Keratinocyte (primary cell): ENCODE measurements around the gene NDUFA12. TPM values are rescaled to one million over a fixed set of nuclear protein-coding genes. Genes with fewer than 3 reads are reported as not detected.
"Not testable (repeated sequence)": the region's sequence is repeated elsewhere in the genome, so short reads cannot be mapped to it uniquely, and the experiment has no call there.

Experiments used
- DNase-seq: peaks from one replicate; pipeline ENCODE4 v3.0.0-alpha.2; 2011; ENCODE audit warnings: low read depth, missing footprints, low spot score
- FAIRE-seq: peaks from 2 replicates; lab custom pipeline; 2011; peaks lifted over from hg19 to GRCh38; lab: Jason Lieb, UNC
- H2AFZ ChIP-seq: 2 replicates; pipeline ENCODE4 v1.6.0; 2012; ENCODE audit warnings: low read length, control low read depth, inconsistent platforms; ENCODE audit not compliant: control insufficient read depth
- H3K27ac ChIP-seq: 2 replicates; pipeline ENCODE4 v1.5.1; 2011; ENCODE audit warnings: low read length; ENCODE audit not compliant: control insufficient read depth, insufficient read depth
- H3K27me3 ChIP-seq: 3 replicates; pipeline ENCODE4 v1.6.0; 2011; ENCODE audit warnings: low read length; ENCODE audit not compliant: control insufficient read depth, insufficient read depth; ENCODE audit errors: extremely low read depth
- H3K36me3 ChIP-seq, 2 experiments: 2 replicates in 1 of 2; 3 replicates in 1 of 2; pipeline ENCODE4 v1.5.1; 2011; ENCODE audit warnings: low read length in 2 of 2, mild to moderate bottlenecking in 1 of 2; ENCODE audit not compliant: control insufficient read depth in 2 of 2, insufficient read depth in 2 of 2; ENCODE audit errors: extremely low read depth in 1 of 2
- H3K4me1 ChIP-seq: 3 replicates; pipeline ENCODE4 v1.5.1; 2011; ENCODE audit warnings: low read length; ENCODE audit not compliant: control insufficient read depth, insufficient read depth; ENCODE audit errors: extremely low read depth
- H3K4me2 ChIP-seq: 3 replicates; pipeline ENCODE4 v1.6.0; 2011; ENCODE audit warnings: low read depth, low read length; ENCODE audit not compliant: control insufficient read depth, insufficient read depth; ENCODE audit errors: extremely low read depth
- H3K4me3 ChIP-seq, 3 experiments: fragments of 200-600 bp in 1 of 3; sonication (generic) in 1 of 3; 2 replicates in 2 of 3; 3 replicates in 1 of 3; pipeline ENCODE4 v1.5.1; 2011 to 2016; ENCODE audit warnings: low read length in 3 of 3, mild to moderate bottlenecking in 3 of 3, control low read depth in 2 of 3, inconsistent platforms in 1 of 3, low read depth in 1 of 3, mixed read lengths in 1 of 3, mixed run types in 1 of 3, moderate library complexity in 1 of 3; ENCODE audit not compliant: control insufficient read depth in 2 of 3, insufficient read depth in 2 of 3; ENCODE audit errors: extremely low read depth in 1 of 3
- H3K79me2 ChIP-seq: 2 replicates; pipeline ENCODE4 v1.6.0; 2012; ENCODE audit warnings: low read length; ENCODE audit not compliant: control insufficient read depth, insufficient read depth
- H3K9ac ChIP-seq: 3 replicates; pipeline ENCODE4 v1.6.0; 2011; ENCODE audit warnings: low read length; ENCODE audit not compliant: control insufficient read depth, insufficient read depth; ENCODE audit errors: extremely low read depth
- H3K9me1 ChIP-seq: 3 replicates; pipeline ENCODE4 v1.6.0; 2011; ENCODE audit warnings: low read length; ENCODE audit not compliant: control insufficient read depth, insufficient read depth; ENCODE audit errors: extremely low read depth
- H3K9me3 ChIP-seq: 2 replicates; pipeline ENCODE4 v1.5.1; 2012; ENCODE audit warnings: low read depth, low read length; ENCODE audit not compliant: control insufficient read depth
- H4K20me1 ChIP-seq: 3 replicates; pipeline ENCODE4 v1.6.0; 2011; ENCODE audit warnings: low read length; ENCODE audit not compliant: control insufficient read depth, insufficient read depth; ENCODE audit errors: extremely low read depth
- CTCF ChIP-seq, 3 experiments: IDR thresholded peaks in 1 of 3; conservative IDR thresholded peaks in 1 of 3; optimal IDR thresholded peaks in 1 of 3; 2 replicates in 2 of 3; 3 replicates in 1 of 3; pipeline versions ENCODE3 to v1.5.1; 2011; ENCODE audit warnings: low read length in 3 of 3, mild to moderate bottlenecking in 3 of 3, moderate library complexity in 2 of 3, control low read depth in 1 of 3, inconsistent platforms in 1 of 3; ENCODE audit not compliant: insufficient read depth in 2 of 3; ENCODE audit errors: extremely low read depth in 1 of 3
- EZH2 ChIP-seq: IDR thresholded peaks from one replicate; pipeline ENCODE4 v1.6.1; 2012; ENCODE audit warnings: inconsistent platforms, mild to moderate bottlenecking, low read length, moderate library complexity
- dilution Hi-C: fragments of 300-500 bp; cut with MboI; formaldehyde crosslinking; loops from one replicate; pipeline ENCODE4 v1.7.0; 2020; ENCODE audit warnings: low sequenced_read_pairs; ENCODE audit not compliant: extremely low pct_ligation_motif_present
- polyA plus RNA-seq, 5 experiments: library from polyadenylated mRNA; depleted of rRNA in 3 of 5; stranded (reverse) in 3 of 5; stranded (forward) in 1 of 5; unstranded in 1 of 5; fragments of >200 nt; gene quantifications; 1 replicate in 1 of 5; 2 replicates in 3 of 5; 3 replicates in 1 of 5; pipeline versions ENCODE4 v1.2.1 to v1.2.3, GENCODE V29; 2011 to 2012; ENCODE audit warnings: missing spikeins in 2 of 5, low read depth in 1 of 5, low replicate concordance in 1 of 5

Gene NDUFA12
- polyA plus RNA-seq, 1 donor (not counting 4 experiments of a cell fraction or from before 2014, with no cell fraction given): 215 TPM

GRCh38 chr12:94997061-94997460 lies 6.4 kb downstream of the NDUFA12 start:
- DNase-seq: no peak
- Histone ChIP-seq H3K79me2 (peaks cover 32% of the 10 kb centered on the region), H3K9ac (no peak overlapping the region), H3K9me1 (no peaks in the 10 kb centered on the region), H3K4me1 (peaks cover 10% of the 10 kb centered on the region), H2AFZ (no peak overlapping the region), H3K27me3 (no peaks in the 10 kb centered on the region), H4K20me1 (no peaks in the 10 kb centered on the region), H3K36me3 (peaks cover 0 to 4% of the 10 kb centered on the region in 2 experiments), H3K4me3 (no peak overlapping the region), H3K9me3 (no peaks in the 10 kb centered on the region), H3K27ac (no peak overlapping the region), H3K4me2 (no peak overlapping the region)
- FAIRE-seq: no peak
- dilution Hi-C loops: no loop called here
- TF ChIP-seq EZH2: no peak
- TF ChIP-seq CTCF (optimal IDR thresholded peaks at IDR 0.05 in 1 of 3, IDR thresholded peaks at IDR 0.05 in 1 of 3, conservative IDR thresholded peaks at IDR 0.05 in 1 of 3; ENCODE audit: extremely low read depth in 1 of 3, insufficient read depth in 2 of 3, low read length in 3 of 3): no peak

GRCh38 chr12:94994312-94994711 lies 9.2 kb downstream of the NDUFA12 start:
- peaks cover 0 to 5% of the 10 kb centered on the region in 2 experiments for H3K36me3 ChIP-seq
- peaks cover 10% of the 10 kb centered on the region for H3K4me1 ChIP-seq
- peak in 2 of 3 experiments; percentile 10 to 16 for TF ChIP-seq CTCF (optimal IDR thresholded peaks at IDR 0.05 in 1 of 3, IDR thresholded peaks at IDR 0.05 in 1 of 3, conservative IDR thresholded peaks at IDR 0.05 in 1 of 3; ENCODE audit: extremely low read depth in 1 of 3, insufficient read depth in 2 of 3, low read length in 3 of 3)
- no peak for TF ChIP-seq EZH2
- no peak overlapping the region for H3K9ac ChIP-seq
- no peaks in the 10 kb centered on the region for H4K20me1 ChIP-seq
- H3K27ac ChIP-seq: peak overlapping the region; percentile 63
- no peaks in the 10 kb centered on the region for H3K9me3 ChIP-seq
- H3K4me2 ChIP-seq: peak overlapping the region; percentile 64
- peaks cover 16% of the 10 kb centered on the region for H3K79me2 ChIP-seq
- dilution Hi-C loops: no loop called here
- no peaks in the 10 kb centered on the region for H3K9me1 ChIP-seq
- H3K4me3 ChIP-seq: no peak overlapping the region
- H2AFZ ChIP-seq: no peak overlapping the region
- DNase-seq: peak; percentile 38
- H3K27me3 ChIP-seq: no peaks in the 10 kb centered on the region
- FAIRE-seq: peak; percentile 84

GRCh38 chr12:94993855-94994254 lies 9.6 kb downstream of the NDUFA12 start:
- H2AFZ ChIP-seq, H4K20me1 ChIP-seq, DNase-seq, FAIRE-seq, H3K4me3 ChIP-seq, H3K9ac ChIP-seq, H3K9me3 ChIP-seq, H3K9me1 ChIP-seq, H3K36me3 ChIP-seq, dilution Hi-C loops, H3K27me3 ChIP-seq: not testable (repeated sequence)
- peaks cover 10% of the 10 kb centered on the region for H3K4me1 ChIP-seq
- H3K27ac ChIP-seq: peak overlapping the region; percentile 63
- peak overlapping the region; percentile 64 for H3K4me2 ChIP-seq
- peaks cover 14% of the 10 kb centered on the region for H3K79me2 ChIP-seq
